GM12865 (cell line): ENCODE data around the gene CLINT1.
A peak's percentile ranks its signal among the peaks of the same experiment; 100 is the strongest.

Source experiments
- DNase-seq: peaks from one replicate; pipeline ENCODE4 v3.0.0; 2010; ENCODE audit warnings: low read depth
- H3K4me3 ChIP-seq: 2 replicates; pipeline ENCODE4 v1.5.1; 2011; ENCODE audit warnings: mild to moderate bottlenecking, low read depth, low read length, control low read depth
- TF ChIP-seq, protein P1 (sequence below): IDR thresholded peaks from 2 replicates; pipeline ENCODE4 v1.5.1; 2011; ENCODE audit warnings: low read length, control low read depth, low read depth, inconsistent platforms; ENCODE audit not compliant: insufficient read depth; ENCODE audit errors: missing control alignments

Gene CLINT1

DNA sequence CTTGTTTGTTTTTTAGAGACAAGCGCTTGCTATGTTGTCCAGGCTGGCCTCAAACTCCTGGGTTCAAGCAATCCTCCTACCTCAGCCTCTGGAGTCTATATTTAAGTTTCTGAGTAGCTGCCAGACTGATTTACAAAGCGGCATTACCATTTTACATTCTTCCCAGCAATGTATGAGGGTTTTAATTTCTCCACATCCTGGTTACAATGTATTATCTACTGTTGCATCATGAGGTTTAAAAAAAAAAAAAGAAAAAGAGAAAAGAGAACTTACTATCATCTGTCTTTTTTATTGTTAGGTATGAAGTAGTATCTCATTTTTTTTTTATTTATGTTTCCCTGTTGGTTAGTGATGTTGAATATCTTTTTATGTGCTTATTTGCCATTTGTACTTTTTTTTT is 18.9 kb upstream of the CLINT1 start:
- no peak overlapping the region for H3K4me3 ChIP-seq
- TF ChIP-seq, protein P1, sequence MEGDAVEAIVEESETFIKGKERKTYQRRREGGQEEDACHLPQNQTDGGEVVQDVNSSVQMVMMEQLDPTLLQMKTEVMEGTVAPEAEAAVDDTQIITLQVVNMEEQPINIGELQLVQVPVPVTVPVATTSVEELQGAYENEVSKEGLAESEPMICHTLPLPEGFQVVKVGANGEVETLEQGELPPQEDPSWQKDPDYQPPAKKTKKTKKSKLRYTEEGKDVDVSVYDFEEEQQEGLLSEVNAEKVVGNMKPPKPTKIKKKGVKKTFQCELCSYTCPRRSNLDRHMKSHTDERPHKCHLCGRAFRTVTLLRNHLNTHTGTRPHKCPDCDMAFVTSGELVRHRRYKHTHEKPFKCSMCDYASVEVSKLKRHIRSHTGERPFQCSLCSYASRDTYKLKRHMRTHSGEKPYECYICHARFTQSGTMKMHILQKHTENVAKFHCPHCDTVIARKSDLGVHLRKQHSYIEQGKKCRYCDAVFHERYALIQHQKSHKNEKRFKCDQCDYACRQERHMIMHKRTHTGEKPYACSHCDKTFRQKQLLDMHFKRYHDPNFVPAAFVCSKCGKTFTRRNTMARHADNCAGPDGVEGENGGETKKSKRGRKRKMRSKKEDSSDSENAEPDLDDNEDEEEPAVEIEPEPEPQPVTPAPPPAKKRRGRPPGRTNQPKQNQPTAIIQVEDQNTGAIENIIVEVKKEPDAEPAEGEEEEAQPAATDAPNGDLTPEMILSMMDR, result no peak
- DNase-seq, result no peak

- DNase-seq, result no peak
- no peak overlapping the region for H3K4me3 ChIP-seq
- TF ChIP-seq, protein P1, result no peak
Observed at GRCh38 chr5:157874861-157875260, 15.9 kb upstream of the CLINT1 start.

DNA sequence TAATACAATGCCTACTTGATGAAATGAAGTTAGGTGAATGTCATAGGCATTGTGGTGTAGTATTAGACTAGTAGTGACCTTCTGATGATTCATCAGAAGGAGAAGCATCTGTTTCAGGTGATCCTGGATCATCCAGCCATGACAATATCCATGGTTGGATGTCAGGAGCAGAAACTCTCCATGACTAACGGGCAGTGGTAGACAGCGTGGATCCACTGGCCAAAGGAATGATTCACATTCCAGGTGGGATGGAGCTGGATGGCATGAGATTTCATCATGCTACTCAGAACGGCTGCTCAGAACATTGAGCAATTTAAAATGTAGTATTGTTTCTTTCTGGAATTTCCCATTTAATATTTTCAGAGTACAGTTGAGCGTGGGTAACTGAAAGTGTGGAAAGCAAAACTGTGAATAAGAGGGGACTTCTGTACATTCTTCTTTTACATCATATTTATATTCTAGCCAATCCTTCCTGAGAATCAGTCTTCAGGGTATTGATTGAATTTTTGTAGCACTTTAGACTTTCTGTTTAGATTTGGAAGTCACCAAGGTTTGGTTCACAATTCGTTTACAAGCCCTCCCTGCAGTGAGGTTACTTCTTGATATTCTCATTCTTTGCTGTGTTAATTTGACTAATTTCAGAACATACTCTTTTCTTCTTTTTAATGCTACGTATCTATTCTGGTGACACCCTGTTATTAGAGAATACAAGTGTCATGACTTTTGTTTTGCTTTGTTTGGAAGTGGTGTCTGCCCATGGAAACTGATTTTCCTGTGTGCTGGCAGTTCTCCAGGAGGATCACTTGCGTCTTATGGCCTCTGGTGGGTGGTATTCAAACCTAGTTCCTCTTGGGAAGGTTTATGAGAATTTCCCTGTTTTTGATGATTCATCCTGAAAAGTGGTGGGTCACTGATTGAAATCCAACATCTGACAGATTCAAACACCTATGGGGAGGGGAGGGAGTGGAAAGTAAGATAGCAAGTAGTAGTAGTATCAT is 12.2 kb upstream of the CLINT1 start:
- TF ChIP-seq, protein P1, result no peak
- H3K4me3 ChIP-seq, result no peak overlapping the region
- peak; percentile 20 for DNase-seq

GRCh38 chr5:157867751-157868387 is 8.9 kb upstream of the CLINT1 start:
- H3K4me3 ChIP-seq, result no peak overlapping the region
- TF ChIP-seq, protein P1, result no peak
- DNase-seq, result no peak

- TF ChIP-seq, protein P1, result no peak
- no peak overlapping the region for H3K4me3 ChIP-seq
- DNase-seq, result no peak
Observed at GRCh38 chr5:157866536-157866935, 7.6 kb upstream of the CLINT1 start.

- DNase-seq, result no peak
- TF ChIP-seq, protein P1, result no peak
Observed at GRCh38 chr5:157865781-157866180, 6.8 kb upstream of the CLINT1 start.

GRCh38 chr5:157864067-157864466 is 5.1 kb upstream of the CLINT1 start:
- no peak overlapping the region for H3K4me3 ChIP-seq
- DNase-seq, result no peak
- TF ChIP-seq, protein P1, result no peak

More at GRCh38 chr5:157865781-157866180, 6.8 kb upstream of the CLINT1 start:
- no peak overlapping the region for H3K4me3 ChIP-seq
